Activated CD4-positive, CD25-positive, alpha-beta regulatory T cell treated with anti-CD3 and anti-CD28 coated beads, Interleukin-2, amount 50 U/mL, for 16 hours (primary cell): Measurements from ENCODE around the gene C1QTNF2.
A peak's percentile ranks its signal among the peaks of the same experiment; 100 is the strongest.

Experiments
- DNase-seq: peaks from one replicate; pipeline ENCODE4 v3.0.0-alpha.2; 2020; ENCODE audit warnings: low read depth, low spot score

Gene C1QTNF2, protein sequence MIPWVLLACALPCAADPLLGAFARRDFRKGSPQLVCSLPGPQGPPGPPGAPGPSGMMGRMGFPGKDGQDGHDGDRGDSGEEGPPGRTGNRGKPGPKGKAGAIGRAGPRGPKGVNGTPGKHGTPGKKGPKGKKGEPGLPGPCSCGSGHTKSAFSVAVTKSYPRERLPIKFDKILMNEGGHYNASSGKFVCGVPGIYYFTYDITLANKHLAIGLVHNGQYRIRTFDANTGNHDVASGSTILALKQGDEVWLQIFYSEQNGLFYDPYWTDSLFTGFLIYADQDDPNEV

DNA sequence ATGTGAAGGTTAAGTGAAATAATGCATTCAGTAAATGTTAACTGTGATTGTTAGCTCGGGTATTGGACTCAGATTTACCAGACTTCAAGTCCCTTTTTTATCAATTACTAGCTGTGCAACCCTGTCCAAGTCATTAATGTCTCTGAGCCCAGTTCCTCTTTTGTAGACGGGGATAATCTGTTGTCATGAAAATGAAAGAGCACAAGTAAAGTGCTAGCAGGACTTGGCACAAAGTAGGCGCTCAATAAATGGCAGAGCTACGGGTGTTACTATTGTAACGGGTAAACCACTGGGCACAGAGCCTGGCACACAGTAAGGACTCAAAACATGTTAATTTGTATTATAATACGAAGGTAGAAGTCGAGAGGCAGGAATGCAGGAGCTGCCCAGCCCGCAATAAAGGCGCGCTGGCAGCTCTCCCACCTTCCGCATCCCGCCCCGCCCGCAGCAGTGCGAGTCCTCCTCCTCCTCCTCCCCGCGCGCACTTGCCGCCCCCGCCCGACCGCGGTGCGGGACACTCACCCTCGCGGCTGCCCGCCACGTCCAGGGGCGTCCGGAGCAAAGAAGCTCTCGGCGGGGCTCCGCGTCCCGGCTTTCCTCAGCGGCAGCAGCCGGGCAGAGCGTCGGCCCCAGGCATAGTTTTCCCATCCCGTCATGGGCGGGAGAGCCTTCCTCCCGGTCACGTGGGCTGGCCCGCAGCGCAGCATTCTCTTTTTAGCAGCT lies at the start of gene C1QTNF2:
Gene C1QTNF2 (minus strand): TSS at position 637 of the 723 bp plus-strand sequence. CDS start 15,615 bp downstream, outside the sequence.
- no peak for DNase-seq

DNA sequence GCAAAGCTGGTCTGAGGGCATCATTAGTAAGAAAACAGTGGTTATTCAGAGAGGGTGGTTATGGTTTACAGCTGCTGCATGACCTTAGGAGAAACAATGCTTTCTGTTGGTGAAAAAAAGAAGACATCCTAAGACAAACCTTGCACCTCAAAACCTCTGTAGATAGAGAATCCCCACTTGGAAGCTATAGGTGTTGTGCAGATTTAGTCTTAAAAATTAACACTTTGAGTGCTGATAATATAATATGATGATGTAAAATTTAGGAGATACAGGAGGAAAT lies 49.8 kb upstream of the C1QTNF2 start:
- no peak for DNase-seq

DNA sequence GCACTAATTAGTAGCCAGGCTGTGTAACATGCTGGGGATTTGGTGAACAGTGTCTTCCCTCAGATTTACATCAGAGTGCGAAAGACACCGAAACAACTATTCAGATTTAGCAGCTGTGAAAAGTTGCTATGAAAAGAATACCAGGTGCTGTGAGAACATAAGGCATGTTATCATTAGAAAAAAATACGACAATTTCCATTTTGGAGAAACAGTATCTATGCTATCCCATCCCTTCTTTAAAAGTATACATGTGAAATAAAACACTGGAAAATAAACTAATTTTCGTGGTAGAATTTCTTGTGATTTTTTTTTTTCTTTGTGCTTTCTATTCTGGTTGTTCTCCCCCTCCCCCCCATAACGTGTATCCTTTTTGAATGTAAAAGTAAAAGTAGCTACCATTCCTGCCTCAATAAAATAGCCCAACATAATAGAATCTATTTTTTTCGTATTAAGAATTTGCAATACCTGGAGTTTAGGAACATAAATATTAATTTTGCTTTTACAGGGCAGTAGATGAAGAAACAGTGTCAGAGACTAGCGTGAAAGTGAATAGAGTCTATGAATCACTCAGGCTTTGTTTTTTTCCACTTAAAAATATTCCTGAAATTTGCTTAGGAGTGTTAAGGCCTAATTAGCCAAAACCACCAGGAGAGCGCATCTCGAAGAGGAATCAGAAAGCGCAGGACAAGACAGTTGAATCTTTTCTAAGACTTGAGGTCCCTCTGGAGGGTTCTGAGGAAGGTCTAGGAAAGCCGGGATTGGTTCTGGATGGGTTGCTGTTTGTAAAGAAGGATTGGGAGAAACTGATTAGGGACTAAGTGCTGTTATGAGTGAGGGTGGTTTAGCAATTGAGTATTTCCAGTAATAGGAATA lies 49.3 kb upstream of the C1QTNF2 start:
- no peak for DNase-seq

DNA sequence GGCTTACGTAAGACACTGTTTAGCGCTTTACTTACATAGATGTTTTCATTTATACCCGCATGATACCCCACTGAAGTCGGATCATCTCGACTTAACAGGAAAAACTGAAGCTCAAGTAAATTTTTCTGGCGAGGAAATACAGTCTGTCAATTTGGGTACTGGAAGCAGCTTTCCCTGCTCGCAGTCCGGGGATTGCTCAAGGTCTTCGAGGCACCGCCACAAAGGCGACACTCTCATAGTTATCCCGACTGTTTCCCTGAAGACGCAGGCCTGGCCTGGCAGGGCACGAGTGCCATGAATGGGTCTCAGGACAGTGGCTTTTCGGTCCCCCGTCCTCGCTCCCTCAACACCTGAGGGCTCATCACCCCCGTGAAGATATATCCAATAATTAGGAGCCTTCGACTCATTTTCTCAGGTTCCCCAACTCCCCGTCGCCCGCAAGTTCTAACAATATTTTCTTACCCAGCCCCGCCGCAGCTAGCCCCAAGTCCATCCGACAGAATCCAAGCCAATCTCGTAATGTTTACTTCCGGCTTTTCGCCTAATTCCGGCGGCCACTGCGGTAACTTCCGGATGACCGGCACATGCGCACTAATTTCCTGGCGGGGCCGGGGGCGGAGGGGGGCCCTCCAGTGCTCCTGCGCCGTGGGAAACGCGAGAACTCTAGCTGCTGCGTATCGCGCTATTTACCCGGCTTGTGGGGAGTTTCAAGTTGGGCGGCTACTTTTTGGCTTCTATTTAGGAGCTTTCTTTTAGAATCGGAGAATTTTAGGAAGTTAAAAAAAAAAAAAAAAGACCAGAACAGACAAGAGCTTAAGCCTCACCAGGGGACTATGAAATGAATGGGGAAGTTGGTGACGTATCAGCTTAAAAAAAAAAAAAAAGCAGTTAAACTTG lies 48.4 kb upstream of the C1QTNF2 start, which contains the start of gene SLU7:
Gene SLU7 (minus strand): TSS at position 521 of the 897 bp plus-strand sequence. CDS start 3,787 bp downstream, outside the sequence.
- DNase-seq: peak; percentile 86

DNA sequence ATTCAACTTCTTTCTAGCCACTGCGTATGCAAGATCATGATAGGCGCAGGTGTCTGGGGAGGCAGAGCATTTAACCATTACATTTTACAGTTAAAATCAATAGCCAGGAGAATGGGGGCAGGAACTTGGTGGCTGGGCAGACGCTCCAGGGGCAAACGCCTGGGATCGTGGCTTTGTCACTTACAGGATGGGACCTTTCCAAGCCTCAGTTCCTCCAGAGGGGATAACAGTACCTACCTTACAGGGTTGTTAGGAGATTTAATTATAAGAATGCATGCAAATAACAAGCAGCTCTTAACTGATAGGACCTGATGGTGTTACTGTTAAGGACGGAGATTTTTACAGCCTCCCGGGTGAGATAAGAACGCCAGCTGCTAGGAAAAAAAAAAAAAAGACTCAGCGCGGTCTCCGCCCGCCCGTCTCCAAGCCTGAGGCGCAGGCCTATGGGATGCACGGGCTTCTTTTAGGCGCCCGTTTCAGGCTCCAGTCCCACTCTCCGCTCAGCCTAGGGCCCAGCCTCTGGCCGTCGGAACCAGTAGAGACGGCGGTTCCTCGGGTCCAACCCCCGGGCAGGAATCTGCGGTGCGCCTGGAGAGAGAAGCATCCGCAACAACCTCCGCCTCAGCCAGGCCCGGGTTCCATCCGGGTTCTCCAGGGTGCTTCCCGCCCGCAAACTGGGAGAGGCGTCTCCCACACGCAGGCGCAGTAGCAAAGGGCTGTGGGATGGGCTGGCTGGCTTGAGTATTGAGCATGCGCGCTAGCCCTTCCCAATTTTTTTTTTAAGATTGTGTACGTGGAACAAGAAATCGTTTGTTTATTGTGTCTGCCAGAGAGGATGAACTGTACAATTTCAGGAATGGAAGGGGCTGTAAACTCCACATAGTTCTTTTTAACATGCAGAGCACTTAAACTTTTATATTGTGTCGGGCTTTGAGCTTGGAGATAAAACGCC lies 29.3 kb upstream of the C1QTNF2 start, which contains the start of gene FAM200C:
Gene FAM200C (minus strand): TSS at position 653 of the 952 bp plus-strand sequence. CDS start 4,564 bp downstream, outside the sequence.
- DNase-seq: no peak

DNA sequence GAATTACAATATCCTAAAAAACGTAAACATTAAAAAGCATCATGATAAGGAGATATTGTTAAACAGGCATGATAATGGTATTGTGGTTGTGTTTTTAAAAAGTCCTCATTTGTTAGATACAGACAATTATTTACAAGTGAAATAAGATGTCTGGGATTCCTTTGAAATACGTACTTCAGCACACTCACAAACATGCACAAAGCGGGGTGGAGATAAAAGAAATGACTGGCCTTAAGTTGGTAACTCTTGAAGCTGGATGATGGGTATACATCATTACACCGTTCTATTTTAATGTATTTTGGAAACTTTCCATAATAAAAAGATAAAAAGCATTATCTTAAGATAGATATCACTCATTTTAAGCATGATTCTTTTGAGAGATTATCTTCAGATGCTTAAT lies 28.4 kb upstream of the C1QTNF2 start:
- DNase-seq: no peak

DNA sequence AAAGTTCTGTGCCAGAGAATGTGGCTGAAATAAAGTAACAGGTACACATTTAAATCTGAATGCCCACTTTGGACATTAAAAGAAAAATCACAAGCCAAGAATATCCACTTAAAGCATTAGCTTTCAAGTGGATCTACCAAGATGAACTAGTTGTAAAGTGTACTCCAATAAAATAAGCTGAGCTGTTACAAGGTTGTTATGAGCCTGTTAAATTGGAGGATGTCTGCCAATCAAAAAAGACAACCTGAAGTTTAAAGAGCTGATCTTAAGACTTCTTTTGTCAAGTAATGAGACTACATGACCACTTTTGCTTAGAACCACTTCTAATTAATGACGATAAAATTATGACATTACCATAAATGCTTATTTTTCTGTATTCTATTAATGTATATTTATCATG lies 27.1 kb upstream of the C1QTNF2 start:
- no peak for DNase-seq

DNA sequence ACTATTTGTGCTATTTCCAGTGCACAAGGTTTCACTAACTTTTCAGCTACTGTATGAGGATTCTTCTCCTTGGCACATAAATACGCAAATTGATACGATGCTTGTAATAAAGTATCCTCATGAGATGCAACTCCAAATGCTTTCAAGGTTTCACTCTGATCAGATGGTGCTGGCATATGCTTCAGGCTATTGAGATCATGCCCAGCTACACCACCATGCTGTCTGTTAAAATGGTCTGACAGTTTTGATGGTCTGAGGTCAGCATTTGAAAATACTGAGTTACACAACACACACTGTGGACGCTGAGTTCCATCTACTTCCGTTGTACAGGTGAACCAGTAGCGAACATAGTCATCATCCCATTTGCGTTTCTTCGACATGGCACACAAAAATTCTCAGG lies 24.7 kb upstream of the C1QTNF2 start:
- DNase-seq: no peak

DNA sequence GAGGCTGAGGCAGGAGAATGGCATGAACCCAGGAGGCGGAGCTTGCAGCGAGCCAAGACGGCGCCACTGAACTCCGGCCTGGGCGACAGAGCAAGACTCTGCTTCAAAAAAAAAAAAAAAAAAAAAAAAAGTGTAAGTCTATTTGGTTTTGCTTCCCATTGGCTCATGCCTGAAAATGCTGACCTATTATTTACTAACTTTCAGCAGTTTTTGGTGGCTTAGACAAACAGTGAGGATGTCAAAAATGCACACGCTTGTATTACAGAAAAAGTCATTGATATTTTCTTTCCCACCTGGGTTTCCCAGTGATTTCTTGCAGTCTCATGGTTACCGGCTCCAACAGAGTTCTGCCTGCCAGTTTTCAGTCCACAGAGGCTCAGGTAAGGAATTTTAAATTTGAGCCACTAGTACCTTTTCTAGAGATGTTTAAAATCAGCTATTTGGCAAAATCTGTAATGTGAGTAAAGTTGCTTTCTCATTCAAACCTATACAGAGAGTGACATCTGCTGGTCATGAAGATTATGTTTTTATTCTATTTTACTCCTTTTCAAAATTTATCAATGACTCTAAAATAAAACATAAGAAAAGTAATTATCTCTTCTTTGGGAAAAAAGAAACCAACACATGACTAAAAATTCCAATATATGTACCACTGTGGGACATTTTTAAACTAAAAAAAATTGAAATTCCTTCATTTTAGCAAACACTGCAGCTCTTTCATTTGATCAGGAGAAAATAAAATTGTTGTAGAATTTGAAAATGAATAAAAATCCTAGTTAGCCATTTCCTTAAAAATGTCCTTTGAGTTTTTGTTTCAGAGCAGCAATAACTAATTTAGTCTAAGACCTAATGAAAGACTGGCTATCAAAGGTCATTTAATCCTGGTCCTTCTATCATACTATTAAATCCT lies 20.6 kb upstream of the C1QTNF2 start:
- DNase-seq: no peak

DNA sequence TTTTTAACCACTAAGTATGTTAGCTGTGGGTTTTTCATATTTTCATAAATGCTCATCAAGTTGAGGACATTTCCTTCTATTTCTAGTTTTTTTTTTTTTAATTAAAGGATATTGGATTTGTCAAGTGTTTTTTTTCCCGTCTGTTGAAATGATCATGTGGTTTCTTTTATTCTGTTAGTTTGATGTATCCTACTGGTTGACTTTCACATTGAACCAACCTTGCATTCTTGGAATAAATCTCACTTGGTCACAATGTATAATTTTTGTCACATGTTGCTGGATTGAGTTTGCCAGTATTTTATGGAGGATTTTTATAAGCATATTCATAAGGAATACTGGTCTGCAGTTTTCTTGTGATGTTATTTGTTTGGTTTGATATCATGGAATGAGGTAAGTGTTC lies 17.0 kb upstream of the C1QTNF2 start:
- no peak for DNase-seq

DNA sequence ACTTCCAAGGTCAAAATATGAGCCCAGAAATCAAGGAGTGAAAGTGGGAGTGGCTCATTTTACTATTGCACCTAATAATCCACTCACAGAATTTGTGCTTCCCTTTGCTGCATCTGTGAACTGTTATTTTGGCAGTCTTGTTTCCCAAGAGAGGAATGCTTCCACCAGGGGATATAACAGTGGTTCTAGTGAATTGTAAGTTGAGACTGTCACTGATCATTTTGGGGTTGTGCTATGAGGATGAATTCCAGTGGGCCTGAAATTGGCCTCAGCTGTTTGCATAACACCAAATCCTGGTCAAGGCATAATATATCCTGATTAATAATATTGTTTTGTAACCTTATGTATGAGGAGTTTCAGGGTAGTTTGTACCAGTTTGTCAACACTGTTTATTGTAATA lies 15.1 kb upstream of the C1QTNF2 start:
- no peak for DNase-seq

DNA sequence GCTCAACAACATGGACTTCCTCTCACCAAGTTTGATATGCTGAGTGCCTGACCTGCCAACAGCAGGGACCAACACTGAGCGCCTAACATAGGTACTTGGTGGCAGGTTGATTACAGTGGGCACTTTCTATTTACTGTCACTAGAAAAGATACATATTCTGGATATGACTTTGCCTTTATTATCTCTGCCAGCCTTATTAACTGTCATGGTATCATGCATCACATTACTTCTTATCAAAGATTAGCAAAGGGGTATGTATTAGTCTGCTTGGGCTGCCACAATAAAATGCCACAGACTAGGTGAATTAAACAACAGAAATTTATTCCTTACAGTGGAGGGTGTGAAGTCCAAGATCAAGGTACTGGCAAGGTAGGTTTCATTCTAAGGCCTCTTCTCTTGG lies 14.3 kb upstream of the C1QTNF2 start:
- DNase-seq: no peak

DNA sequence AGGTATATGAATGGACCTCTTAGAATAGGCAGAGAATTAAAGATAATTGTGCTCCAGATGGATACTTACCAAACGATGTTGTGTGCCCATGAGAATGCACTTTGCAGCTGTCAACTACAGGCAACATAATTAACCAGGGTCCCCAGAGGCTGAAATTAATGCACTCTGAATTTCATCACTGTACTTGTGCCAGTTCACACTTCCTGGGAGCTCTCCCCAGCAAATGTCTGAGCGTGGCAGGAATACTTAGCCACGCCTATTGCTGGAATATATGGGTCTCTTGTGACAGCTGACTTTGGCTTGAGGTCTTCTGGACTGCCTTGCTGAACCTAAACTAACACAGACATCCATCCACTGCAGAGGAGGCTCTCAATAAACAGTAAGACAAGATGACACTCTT lies 11.9 kb upstream of the C1QTNF2 start:
- no peak for DNase-seq

DNA sequence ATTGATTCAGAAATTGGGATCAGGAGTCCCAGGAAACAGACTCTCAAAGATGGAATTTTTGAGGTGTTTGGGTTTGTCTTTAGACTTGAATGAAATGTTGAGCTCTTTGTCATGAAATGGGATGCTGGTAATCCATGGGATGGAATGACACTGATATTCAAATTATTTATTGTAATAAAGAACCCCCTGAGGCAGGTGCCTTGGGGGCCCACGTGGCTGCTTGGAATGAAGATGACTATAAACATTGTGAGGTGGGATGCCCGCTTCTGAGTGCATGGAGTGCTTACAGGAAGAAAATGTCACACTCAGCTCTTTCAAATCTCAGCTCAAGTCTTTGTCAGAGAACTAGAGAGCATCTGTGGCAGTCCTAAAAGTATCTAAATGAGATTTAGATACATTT lies 9.6 kb upstream of the C1QTNF2 start:
- DNase-seq: no peak

DNA sequence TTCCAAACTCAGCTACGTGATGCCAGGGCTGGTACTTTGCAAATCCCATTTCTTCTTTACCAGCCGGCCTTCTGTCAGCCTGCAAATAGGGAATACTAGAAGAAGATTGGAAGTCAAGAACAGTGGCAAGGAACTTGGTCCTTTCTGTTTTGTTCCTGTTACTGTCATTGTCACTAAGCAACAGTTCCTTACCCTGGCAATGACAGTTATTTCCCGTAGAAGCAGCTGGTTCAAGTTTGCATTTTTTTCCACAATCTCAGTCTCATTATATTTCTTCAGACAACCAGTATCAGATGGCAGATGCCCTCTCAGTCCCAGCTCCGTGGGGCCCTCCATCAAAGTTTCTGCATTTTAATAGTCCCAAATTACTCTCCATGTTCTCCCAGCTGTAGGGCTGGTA lies 9.1 kb upstream of the C1QTNF2 start:
- DNase-seq: no peak

DNA sequence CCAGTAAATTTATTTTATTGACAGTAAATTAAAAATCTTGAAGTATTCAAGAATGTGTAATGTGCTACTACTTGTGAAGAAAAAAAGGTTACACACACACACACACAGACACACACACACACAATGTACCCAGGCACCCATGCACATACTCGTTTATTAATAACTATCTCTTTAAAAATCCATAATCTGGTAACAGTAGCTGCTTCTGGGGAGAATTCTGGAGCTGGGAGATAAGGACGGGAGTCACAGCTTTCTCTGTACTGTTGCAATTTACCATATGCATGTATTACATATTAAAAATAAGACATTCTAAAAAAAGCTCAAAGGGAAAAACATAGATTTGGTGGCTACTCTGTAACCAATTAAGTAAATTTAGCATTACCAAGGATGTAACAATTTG lies 7.9 kb upstream of the C1QTNF2 start:
- DNase-seq: no peak

DNA sequence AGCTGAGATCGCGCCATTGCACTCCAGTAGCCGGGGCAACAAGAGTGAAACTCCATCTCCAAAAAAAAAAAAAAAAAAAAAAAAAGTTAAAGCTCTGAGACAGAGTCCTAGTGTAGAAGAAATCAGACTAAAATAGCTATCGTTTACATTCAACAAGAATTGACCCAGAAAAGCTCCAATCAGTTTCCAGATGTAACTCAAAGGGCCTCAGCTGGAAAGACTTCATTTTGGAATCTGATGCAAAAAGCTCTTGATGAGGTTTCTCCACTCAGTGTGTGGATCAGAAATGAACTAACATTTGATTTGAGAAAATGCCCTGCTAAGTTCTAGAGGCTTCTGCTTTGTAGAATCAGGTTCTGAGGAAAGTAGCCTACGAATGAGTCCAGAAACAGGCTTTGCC lies 7.2 kb upstream of the C1QTNF2 start:
- no peak for DNase-seq

DNA sequence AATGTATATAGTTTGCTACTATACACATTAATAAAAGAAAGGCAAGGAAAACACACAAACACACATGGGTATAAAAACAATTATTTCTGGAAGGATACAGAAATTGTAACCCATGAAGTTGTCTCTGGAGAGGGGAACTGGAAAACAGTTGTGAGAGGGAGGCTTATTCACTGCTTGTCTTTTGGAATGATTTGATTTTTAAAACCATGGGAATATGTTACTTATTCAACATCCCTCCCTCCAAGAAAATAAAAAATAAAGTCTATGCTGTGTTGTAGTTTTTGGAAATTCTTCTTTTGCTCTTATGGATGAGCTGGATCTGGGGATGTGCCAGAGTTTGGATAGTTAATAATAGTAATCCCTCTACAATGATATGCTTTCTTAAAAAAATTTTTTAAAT lies 6.0 kb upstream of the C1QTNF2 start:
- no peak for DNase-seq

DNA sequence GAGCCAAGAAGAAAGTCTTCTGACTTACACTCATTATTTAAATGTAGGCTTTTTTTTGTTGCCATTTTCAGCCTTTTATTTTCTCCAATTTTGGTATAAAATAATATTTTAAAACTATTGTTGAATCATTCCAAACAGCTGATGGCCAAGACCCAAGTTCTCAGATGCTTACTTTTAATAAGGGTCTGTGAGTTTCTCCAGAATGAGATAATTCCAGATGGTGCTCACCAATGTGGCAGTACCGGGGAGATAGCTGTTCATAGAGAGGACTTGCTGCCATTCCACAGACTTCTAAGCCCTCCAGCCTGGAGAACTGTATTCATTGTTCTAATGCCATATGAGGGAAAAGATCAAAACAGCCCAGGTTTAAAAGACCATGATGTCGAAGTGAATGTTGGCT lies 5.3 kb upstream of the C1QTNF2 start:
- DNase-seq: no peak
